NAMALWA (cell line): ENCODE data around the gene CD44.

Experiments
- DNase-seq: peaks from one replicate; pipeline ENCODE4 v3.0.0-alpha.2; 2015; ENCODE audit warnings: low spot score

CD44 gene

DNA sequence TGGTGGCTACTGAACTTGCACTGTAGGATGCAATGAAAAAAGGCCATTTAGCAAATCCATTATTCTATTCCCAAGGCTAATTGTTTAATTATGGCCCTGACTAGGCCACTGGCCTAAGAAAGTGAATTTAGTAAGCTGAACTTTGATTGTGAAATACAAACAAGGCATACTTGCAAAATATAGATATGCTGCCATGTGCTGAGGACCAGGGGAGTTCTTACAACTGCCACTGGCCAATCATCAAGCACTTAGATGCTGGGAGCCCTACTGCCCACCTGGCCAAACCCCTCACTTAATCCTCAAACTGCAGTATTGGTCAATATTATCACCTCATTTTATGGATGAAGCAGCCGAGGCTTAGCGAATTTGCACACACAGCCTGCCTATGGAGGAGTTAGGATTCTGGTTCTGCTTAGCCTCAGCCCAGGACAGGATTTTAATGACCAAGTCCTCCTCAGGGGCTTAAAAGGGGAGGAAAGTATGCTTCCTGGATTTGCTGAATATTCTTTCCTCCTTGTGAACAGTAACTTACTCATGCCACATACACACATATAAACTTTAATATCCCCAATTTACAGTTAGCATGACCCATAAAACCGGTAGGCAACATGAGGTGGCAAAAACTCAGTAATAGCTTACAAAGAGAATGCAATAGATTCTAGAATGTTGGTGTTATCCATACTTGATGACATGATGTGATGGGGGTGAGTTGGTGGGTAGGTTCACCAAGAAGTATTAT lies 39.3 kb downstream of the CD44 start:
- DNase-seq: no peak

GRCh38 chr11:35178873-35179272 lies 39.9 kb downstream of the CD44 start:
- DNase-seq: no peak

- no peak for DNase-seq
These were observed 40.6 kb downstream of the CD44 start for GRCh38 chr11:35179466-35180135.

- no peak for DNase-seq
These were observed 41.6 kb downstream of the CD44 start for GRCh38 chr11:35180317-35181233.

DNA sequence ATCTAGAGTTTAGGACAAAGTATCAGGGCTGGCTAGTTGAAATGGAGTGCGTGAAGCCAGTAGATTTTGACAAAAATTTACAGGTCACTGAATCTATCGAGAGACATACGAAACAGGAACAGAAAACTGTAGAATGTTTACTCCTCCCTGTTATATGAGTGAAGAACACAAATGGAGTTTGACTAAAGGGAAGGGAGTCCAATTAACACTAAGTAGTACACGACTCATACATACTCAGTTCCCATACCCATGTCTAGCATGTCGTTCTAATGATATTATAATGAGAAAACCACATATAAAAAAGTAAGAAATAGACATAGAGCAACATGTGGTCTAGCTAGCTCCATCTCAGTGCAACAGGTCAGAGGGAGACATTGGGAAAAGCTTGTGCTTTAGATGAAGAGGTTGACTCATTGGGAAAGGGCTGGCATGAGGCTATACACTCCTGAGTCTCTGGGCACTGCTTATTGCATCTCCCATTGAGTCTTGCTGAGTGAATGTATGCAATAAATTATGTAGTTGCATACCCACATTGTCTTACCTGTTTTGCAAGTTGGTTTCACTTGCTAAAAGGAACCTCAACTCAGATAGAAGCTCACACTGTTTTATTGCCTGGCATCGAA lies 43.5 kb downstream of the CD44 start:
- no peak for DNase-seq

GRCh38 chr11:35183326-35183925 lies 44.5 kb downstream of the CD44 start:
- no peak for DNase-seq

DNA sequence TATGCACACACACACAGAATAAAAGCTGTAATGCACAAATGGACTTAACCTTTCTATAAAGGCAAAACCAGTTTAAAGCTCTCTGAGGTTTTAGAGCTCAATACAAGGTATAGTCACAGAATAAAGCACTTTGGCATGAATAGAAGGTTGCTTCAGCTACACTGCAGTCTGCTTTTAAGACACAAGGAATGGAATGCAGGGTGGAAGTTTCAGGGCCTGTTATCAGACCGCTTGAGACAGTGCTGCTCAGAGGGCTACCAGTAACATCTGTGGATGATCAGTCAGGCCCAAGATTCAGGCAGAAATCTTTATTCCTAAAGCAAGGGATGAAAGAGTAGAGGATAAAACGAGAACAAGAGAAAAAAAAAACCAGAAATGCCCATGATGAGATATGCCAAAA lies 46.7 kb downstream of the CD44 start:
- DNase-seq: no peak

GRCh38 chr11:35187996-35188395 lies 49.0 kb downstream of the CD44 start:
- no peak for DNase-seq

DNA sequence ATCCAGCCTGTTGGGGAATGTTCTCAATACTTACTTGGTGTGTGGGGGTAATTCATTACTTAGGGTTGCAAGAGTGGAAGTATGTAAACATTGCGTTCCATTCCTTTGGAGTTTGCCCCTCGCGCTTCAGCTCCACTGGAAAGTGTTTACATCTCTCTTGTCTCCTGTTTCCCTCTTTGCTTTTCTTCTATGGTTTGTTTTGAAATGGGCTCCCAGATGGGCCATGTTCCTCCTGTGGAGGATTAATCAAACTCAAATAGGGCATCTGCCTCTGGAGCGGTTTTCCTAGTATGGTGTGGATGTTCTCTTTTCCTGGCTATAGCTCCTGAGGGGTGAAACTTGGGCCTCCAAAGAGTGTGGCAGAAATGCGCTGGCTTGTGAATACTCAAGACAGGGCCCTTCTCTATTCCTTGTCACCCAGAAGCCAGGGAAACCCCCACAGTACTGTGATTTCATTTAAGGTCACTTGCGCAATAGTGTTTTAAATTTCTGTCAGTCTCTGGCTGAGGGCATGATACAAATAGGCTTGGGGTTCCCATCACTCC lies 51.9 kb downstream of the CD44 start:
- DNase-seq: no peak

DNA sequence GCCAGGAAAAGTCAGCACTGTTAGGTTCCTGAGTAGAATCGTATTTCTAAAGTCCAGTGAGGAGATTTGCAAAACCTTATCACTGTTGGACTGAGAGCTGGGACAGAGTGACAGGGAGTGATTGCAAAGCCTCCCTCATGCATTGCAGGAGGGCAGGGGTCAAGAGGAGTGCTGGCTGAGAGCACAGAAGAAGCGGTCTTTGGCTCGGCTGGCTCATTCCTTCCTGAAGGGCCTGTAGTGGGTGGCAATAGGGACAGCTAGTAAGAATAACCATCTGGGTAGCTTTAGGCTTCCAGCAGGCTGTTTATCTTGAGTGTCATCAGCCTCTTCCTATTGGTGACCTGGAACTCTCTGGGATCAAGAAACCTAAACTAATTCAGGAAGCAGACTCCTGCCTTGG lies 53.4 kb downstream of the CD44 start:
- no peak for DNase-seq

DNA sequence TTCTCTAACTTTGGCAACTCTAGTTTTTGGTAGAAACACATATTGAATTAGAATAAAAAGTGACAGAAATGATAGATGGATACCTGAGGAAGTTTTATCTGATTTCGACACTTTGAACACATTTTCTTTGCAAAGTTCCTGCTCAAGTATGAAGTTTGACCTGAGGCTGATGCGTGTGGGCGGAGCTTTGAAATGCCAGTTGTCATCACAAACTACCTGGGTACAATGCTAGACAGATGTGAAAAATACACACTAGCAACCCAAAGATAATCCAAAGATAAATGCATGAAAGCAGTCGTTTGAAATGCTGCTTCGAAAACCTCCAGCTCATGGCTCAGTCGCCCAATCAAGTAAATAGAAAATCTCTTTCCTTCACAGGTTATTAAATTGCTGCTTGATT lies 54.8 kb downstream of the CD44 start:
- no peak for DNase-seq

GRCh38 chr11:35197292-35197691 lies 58.3 kb downstream of the CD44 start:
- no peak for DNase-seq

DNA sequence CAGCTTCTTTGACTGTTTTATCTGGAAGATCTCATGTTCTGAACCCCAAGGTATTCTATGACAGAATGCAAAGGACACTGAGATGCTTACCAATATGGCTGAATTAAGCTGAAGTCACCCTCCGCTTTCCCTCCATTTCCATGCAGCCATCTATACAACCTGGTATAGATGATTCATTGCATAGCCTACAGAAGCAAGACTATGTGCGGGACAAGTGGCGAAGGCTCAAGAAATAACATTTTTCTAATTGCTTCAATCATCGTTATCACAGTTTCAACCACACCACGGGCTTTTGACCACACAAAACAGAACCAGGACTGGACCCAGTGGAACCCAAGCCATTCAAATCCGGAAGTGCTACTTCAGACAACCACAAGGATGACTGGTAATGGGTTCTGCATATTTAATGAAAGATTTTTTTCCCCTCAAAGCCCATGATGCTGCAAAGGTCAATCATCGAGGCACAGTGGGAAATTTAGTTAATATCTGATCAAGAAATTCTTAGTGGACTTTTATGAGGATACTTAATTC lies 61.9 kb downstream of the CD44 start:
- no peak for DNase-seq

- no peak for DNase-seq
These were observed 65.6 kb downstream of the CD44 start for GRCh38 chr11:35204614-35205013.

DNA sequence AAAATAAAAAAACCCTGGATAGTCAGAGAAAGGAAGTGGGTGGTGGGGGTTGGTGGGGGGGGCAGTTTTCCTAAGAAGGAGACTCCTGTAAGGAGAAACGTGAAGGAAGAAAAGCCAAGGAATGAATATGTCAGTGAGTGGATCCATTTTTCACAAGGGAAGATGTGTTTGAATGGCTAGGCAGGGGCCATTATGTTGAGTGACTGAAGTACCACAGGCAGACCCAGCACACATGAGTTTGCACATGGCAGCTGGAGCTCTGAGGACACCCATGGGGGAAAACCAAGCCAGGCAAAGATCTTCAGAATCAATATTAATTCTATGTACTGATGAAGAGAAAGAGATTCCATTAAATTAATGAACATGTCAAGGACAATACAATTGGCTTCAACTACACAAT lies 67.6 kb downstream of the CD44 start:
- no peak for DNase-seq

GRCh38 chr11:35207471-35208403 lies 68.8 kb downstream of the CD44 start:
- no peak for DNase-seq

- DNase-seq: no peak
These were observed 69.8 kb downstream of the CD44 start for GRCh38 chr11:35208795-35209194.

GRCh38 chr11:35210876-35211546 lies 72.0 kb downstream of the CD44 start:
- DNase-seq: no peak

DNA sequence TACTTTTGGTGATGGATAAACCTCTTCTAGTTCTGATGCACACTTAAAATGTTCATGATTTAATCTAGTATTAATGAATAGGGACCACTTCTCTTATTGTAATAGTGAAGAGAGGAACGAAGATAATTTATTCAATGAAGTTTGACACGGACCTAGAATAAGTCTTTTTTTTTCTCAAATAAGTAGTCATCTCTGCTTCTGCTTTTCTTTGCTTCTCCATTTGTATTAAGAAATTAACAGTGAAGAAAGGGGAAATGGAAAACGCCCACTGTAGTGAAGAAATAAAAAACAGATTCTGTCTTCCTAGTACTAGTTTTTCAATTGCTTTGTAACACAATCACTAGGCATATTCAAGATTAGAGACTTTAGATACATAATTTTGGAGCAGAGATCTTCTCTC lies 73.0 kb downstream of the CD44 start:
- DNase-seq: no peak
